SK-N-SH treated with all-trans-retinoic acid at 6 μM for 48 hours (cell line): ENCODE data around the gene MAX.

Experiments
- ISL1 ChIP-seq: fragments of 250-450 bp; sonication (Bioruptor Pico); IDR thresholded peaks from 2 replicates; pipeline ENCODE4 v2.1.2; 2022; ENCODE audit warnings: mild to moderate bottlenecking, moderate library complexity
- ZFP3 ChIP-seq: fragments of 250-450 bp; sonication (Bioruptor Pico); IDR thresholded peaks from 2 replicates; pipeline ENCODE4 v1.5.0; 2020; ENCODE audit warnings: mild to moderate bottlenecking, moderate library complexity
- ZNF8 ChIP-seq: fragments of 450-650 bp; formaldehyde crosslinking; IDR thresholded peaks from 2 replicates; pipeline ENCODE4 v1.5.0; 2020; ENCODE audit warnings: mild to moderate bottlenecking, moderate library complexity
- TF ChIP-seq, protein P1 (sequence below): fragments of 250-450 bp; sonication (Bioruptor Pico); IDR thresholded peaks from 2 replicates; pipeline ENCODE4 v1.8.0; 2020; ENCODE audit warnings: mild to moderate bottlenecking, moderate library complexity, borderline replicate concordance
- TF ChIP-seq, protein P2 (sequence below): fragments of 250-450 bp; sonication (Bioruptor Pico); IDR thresholded peaks from 2 replicates; pipeline ENCODE4 v1.5.0; 2020; ENCODE audit warnings: mild to moderate bottlenecking, moderate library complexity
- TF ChIP-seq, protein P3 (sequence below): fragments of 250-450 bp; sonication (Bioruptor Pico); IDR thresholded peaks from 2 replicates; pipeline ENCODE4 v1.5.1; 2021; ENCODE audit warnings: mild to moderate bottlenecking, moderate library complexity

DNA sequence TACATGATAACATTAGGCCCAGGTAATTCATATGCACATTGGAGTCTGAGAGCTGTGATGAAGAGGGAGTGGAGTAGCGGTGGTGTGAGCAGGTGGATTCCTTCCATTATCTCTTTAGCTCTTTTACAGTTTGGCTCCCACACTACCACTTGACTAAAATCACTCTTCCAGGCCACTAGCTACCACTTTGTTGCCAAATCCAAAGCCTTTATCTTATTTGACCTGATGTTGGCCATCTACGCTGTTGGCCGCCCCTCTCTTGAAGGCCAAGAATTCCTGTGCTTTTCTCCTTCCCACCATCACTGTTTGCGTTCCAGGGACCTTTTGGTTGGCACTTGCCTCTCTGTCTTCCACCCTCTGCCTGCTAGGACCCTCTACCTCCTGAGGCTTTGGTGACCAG, 4.0 kb upstream of the MAX start:
- TF ChIP-seq ZNF8 (CRISPR knock-in tag) (no peak), ZFP3 (CRISPR knock-in tag) (no peak), ISL1 (CRISPR knock-in tag) (no peak)
- TF ChIP-seq, protein P1, sequence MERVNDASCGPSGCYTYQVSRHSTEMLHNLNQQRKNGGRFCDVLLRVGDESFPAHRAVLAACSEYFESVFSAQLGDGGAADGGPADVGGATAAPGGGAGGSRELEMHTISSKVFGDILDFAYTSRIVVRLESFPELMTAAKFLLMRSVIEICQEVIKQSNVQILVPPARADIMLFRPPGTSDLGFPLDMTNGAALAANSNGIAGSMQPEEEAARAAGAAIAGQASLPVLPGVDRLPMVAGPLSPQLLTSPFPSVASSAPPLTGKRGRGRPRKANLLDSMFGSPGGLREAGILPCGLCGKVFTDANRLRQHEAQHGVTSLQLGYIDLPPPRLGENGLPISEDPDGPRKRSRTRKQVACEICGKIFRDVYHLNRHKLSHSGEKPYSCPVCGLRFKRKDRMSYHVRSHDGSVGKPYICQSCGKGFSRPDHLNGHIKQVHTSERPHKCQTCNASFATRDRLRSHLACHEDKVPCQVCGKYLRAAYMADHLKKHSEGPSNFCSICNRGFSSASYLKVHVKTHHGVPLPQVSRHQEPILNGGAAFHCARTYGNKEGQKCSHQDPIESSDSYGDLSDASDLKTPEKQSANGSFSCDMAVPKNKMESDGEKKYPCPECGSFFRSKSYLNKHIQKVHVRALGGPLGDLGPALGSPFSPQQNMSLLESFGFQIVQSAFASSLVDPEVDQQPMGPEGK (CRISPR knock-in tag): no peak
- TF ChIP-seq, protein P2, sequence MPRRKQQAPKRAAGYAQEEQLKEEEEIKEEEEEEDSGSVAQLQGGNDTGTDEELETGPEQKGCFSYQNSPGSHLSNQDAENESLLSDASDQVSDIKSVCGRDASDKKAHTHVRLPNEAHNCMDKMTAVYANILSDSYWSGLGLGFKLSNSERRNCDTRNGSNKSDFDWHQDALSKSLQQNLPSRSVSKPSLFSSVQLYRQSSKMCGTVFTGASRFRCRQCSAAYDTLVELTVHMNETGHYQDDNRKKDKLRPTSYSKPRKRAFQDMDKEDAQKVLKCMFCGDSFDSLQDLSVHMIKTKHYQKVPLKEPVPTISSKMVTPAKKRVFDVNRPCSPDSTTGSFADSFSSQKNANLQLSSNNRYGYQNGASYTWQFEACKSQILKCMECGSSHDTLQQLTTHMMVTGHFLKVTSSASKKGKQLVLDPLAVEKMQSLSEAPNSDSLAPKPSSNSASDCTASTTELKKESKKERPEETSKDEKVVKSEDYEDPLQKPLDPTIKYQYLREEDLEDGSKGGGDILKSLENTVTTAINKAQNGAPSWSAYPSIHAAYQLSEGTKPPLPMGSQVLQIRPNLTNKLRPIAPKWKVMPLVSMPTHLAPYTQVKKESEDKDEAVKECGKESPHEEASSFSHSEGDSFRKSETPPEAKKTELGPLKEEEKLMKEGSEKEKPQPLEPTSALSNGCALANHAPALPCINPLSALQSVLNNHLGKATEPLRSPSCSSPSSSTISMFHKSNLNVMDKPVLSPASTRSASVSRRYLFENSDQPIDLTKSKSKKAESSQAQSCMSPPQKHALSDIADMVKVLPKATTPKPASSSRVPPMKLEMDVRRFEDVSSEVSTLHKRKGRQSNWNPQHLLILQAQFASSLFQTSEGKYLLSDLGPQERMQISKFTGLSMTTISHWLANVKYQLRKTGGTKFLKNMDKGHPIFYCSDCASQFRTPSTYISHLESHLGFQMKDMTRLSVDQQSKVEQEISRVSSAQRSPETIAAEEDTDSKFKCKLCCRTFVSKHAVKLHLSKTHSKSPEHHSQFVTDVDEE: no peak
- TF ChIP-seq, protein P3, sequence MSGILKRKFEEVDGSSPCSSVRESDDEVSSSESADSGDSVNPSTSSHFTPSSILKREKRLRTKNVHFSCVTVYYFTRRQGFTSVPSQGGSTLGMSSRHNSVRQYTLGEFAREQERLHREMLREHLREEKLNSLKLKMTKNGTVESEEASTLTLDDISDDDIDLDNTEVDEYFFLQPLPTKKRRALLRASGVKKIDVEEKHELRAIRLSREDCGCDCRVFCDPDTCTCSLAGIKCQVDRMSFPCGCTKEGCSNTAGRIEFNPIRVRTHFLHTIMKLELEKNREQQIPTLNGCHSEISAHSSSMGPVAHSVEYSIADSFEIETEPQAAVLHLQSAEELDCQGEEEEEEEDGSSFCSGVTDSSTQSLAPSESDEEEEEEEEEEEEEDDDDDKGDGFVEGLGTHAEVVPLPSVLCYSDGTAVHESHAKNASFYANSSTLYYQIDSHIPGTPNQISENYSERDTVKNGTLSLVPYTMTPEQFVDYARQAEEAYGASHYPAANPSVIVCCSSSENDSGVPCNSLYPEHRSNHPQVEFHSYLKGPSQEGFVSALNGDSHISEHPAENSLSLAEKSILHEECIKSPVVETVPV (CRISPR knock-in tag): no peak
